ENCODE results near the gene ABITRAM. TPM values are rescaled to one million over a fixed set of nuclear protein-coding genes. Genes with fewer than 3 reads are reported as not detected.

The ABITRAM gene
- total and polyA plus RNA-seq, 2 donors (not counting 3 experiments of a cell fraction or from before 2014, with no cell fraction given): 8.8 to 10.6 TPM

DNA sequence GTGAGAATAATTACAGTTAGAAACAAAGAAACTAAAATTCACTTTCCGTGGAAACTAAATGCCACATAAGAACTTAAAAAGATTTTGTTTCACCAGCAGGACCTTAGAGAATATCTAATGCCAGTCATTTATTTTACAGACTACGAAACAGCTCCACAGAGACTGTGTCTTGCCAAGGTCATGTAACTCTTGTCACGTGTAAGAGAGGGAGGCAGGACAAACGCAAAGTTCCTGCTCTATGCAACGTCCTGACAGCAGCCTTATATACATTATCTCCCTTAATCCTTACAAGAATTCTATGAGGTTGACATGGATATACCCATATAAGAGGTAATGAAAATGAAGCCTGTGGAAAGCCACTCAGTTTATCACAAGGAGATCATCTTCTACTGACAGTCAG is 39.7 kb downstream of the ABITRAM start:
- Histone ChIP-seq H3K27ac (ENCODE audit: insufficient read depth, low read depth, low read length) (no peak overlapping the region), H3K9me3 (replicated peaks; ENCODE audit: control insufficient read depth, insufficient read depth, low read length) (no peaks in the 10 kb centered on the region), H2AFZ (ENCODE audit: low read depth, low read length) (no peak overlapping the region), H3K4me3 (replicated peaks in 1 of 3; ENCODE audit: insufficient read depth in 1 of 3, low read depth in 1 of 3, low read length in 3 of 3) (no peak overlapping the region), H3K79me2 (ENCODE audit: control insufficient read depth, insufficient read depth, low read length) (no peaks in the 10 kb centered on the region), H3K4me2 (ENCODE audit: insufficient read depth, low read length) (no peak overlapping the region), H3K9ac (replicated peaks; ENCODE audit: extremely low read depth, insufficient read depth, low read length) (no peak overlapping the region), H4K20me1 (replicated peaks; ENCODE audit: control insufficient read depth, extremely low read depth, insufficient read depth, low read length) (no peaks in the 10 kb centered on the region), H3K27me3 (ENCODE audit: control insufficient read depth in 2 of 2, insufficient read depth in 2 of 2, low read length in 2 of 2) (no peaks in the 10 kb centered on the region), H3K4me1 (ENCODE audit: control insufficient read depth, extremely low read depth, insufficient read depth, low read length) (no peaks in the 10 kb centered on the region), H3K36me3 (ENCODE audit: control insufficient read depth in 2 of 2, extremely low read depth in 1 of 2, insufficient read depth in 2 of 2, low read length in 2 of 2) (peaks cover 4 to 6% of the 10 kb centered on the region in 2 experiments), H3K9me1 (replicated peaks; ENCODE audit: control insufficient read depth, extremely low read depth, insufficient read depth, low read length) (no peaks in the 10 kb centered on the region)
- dilution Hi-C loops (cut with MboI; ENCODE audit: extremely low pct_ligation_motif_present, low sequenced_read_pairs) (no loop called here), intact Hi-C loops (cut with micrococcal nuclease) (no loop called here)
- ChIA-PET POLR2A (no interaction called here), CTCF (no interaction called here)
- no peak for FAIRE-seq
- no peak for DNase-seq (ENCODE audit: low read depth, low spot score)
- no TSS peak for BruUV-seq (replicated peaks)
- TF ChIP-seq JUN (IDR thresholded peaks at IDR 0.05; ENCODE audit: borderline replicate concordance, insufficient read depth, insufficient read length, low read depth): no peak
- no peak for TF ChIP-seq POLR2AphosphoS5 (IDR thresholded peaks at IDR 0.05; ENCODE audit: insufficient read depth, low read depth, low read length)
- TF ChIP-seq GATA2 (IDR thresholded peaks at IDR 0.05; ENCODE audit: insufficient read depth, insufficient read length, low read depth, low read length): no peak
- TF ChIP-seq, protein P1, sequence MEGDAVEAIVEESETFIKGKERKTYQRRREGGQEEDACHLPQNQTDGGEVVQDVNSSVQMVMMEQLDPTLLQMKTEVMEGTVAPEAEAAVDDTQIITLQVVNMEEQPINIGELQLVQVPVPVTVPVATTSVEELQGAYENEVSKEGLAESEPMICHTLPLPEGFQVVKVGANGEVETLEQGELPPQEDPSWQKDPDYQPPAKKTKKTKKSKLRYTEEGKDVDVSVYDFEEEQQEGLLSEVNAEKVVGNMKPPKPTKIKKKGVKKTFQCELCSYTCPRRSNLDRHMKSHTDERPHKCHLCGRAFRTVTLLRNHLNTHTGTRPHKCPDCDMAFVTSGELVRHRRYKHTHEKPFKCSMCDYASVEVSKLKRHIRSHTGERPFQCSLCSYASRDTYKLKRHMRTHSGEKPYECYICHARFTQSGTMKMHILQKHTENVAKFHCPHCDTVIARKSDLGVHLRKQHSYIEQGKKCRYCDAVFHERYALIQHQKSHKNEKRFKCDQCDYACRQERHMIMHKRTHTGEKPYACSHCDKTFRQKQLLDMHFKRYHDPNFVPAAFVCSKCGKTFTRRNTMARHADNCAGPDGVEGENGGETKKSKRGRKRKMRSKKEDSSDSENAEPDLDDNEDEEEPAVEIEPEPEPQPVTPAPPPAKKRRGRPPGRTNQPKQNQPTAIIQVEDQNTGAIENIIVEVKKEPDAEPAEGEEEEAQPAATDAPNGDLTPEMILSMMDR (IDR thresholded peaks at IDR 0.05; ENCODE audit: extremely low read depth in 1 of 2, insufficient read depth in 1 of 2, low read depth in 1 of 2, low read length in 2 of 2): no peak
- TF ChIP-seq POLR2A (IDR thresholded peaks at IDR 0.05; ENCODE audit: low read depth, low read length): no peak
- TF ChIP-seq, protein P2, sequence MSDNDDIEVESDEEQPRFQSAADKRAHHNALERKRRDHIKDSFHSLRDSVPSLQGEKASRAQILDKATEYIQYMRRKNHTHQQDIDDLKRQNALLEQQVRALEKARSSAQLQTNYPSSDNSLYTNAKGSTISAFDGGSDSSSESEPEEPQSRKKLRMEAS (IDR thresholded peaks at IDR 0.05; ENCODE audit: insufficient read depth, insufficient read length): no peak
- TF ChIP-seq MYC (IDR thresholded peaks at IDR 0.05; ENCODE audit: low read depth, low read length): no peak
- TF ChIP-seq FOS (IDR thresholded peaks at IDR 0.05; ENCODE audit: borderline replicate concordance, insufficient read depth, low read length): no peak
- no peak for TF ChIP-seq EZH2 (IDR thresholded peaks at IDR 0.05; ENCODE audit: borderline replicate concordance, low read depth, low read length, severe bottlenecking)
